GM19328 (cell line): ENCODE results near the gene PEX26.
"Not testable (repeated sequence)": the region's sequence is repeated elsewhere in the genome, so short reads cannot be mapped to it uniquely, and the experiment has no call there.

Experiments
- ATAC-seq: cut with Tn5 transposase; IDR thresholded peaks from one replicate; pipeline ENCODE4 v1.9.1; 2021; ENCODE audit warnings: mild to moderate bottlenecking, moderate library complexity; ENCODE audit not compliant: unreplicated experiment

Gene PEX26

DNA sequence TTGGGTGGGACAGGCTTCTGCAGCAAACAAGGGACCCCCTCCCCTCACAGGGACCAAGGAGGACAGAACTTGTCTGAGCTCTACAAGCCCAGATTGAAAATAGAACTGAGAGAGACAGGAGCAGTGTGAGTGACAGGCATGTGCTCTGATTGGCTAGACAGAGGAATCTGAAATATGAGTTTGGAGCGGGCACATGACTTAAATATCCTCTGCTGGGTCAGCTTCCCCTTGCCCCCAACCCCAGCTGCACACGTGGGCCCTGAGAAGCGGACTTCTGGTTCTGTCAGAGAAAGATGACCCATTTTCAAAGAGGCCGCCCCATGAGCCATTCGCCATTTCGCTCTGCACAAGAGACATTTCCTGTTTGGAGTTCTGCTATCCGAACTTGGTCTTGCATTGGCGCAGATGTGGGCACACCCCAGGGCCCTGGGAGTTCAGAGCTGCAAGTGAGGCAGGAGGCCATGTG, 38.1 kb downstream of the PEX26 start:
- ATAC-seq, result no peak

DNA sequence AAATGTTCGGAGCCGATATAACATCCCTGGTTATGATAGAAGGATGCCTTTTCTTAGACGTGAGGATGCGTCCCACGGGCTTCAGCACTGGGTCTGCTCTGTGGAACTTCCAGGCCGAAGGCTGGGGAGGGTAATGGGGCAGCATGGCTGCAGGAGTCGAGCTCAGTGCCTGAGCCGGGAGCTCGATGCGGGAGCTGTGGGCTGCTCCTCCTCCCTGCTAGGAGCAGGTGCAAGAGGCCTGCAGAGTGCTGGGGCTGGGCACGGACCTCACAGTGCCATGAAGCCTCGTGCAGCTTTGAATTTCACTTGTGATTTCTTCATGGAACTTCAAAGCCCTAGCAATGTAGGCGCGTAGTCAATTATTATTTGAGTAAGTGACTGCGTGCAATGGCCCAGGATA, 38.8 kb downstream of the PEX26 start:
- no peak for ATAC-seq

DNA sequence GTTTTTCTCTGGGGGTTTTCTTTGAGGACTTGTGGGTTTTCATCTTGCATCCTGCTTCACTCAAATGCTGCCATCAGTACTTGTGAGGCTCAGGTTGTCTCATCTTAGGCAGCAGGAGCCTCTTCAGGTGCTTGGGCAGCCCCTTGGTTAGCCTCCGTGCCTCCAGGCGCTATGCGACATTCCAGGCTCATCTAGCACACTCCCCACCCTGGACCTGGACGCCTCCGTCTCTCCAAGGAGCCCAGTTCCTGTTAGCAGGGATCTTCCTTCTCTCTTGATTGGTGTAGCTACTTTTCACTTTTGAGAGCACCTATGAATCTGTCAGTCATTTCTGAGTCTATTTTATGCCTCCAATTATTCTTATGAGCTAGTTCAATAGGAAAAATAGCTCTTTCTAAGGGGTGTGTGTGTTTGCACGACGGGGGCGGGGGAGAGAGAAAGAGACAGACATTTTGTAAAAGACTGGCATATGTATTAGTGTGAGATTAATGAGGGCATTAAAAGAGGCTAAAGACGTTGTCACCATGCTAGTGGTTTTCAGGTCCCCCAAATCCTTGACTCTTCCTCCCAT, 40.6 kb downstream of the PEX26 start:
- no peak for ATAC-seq

- no peak for ATAC-seq
These were observed 41.8 kb downstream of the PEX26 start for GRCh38 chr22:18119409-18120110.

GRCh38 chr22:18120857-18121256, 43.1 kb downstream of the PEX26 start:
- ATAC-seq, result no peak

DNA sequence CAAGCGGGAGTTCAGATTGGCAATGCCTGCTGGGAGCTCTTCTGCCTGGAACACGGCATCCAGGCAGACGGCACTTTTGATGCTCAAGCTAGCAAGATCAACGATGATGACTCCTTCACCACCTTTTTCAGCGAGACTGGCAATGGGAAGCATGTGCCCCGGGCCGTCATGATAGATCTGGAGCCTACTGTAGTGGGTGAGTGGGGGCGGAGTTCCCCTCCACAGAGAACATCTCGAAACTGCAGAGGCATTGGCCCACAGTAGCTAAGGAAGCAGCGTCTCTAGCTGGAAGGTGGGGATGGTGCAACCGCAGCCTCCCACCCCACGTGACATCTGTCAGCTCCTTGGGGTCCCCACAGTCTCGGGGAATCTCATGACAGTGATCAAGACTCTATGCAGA, 43.7 kb downstream of the PEX26 start:
- no peak for ATAC-seq

DNA sequence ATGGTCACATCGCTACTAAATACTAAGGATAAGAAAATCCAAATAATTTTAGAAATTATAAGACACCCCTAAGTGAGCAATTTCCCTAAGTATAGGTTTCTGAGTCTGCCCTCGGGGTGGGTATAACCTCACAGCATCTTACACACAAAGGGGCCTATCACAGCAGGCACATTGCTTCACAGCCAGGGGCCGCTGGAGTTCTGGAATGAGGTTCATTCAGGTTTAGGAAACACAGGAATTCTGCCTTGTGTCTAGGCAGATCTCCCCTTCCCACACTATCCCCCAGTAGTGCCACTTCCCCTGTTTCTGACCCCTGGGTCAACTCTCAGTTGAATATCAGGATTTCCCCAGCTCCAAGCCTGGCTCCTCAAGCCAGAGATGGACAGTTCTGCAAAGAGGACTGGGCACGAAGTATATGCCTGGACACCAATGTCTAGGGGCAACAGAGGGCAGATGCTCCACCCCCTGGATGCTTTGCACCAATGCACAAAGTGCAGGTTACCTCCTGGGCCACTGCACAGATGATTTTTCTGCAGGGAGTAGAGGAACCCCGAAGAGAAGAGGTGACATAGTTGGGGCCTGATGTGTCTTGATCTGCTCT, 44.3 kb downstream of the PEX26 start:
- ATAC-seq, result no peak

- ATAC-seq, result not testable (repeated sequence)
These were observed 45.8 kb downstream of the PEX26 start for GRCh38 chr22:18123476-18124025.

DNA sequence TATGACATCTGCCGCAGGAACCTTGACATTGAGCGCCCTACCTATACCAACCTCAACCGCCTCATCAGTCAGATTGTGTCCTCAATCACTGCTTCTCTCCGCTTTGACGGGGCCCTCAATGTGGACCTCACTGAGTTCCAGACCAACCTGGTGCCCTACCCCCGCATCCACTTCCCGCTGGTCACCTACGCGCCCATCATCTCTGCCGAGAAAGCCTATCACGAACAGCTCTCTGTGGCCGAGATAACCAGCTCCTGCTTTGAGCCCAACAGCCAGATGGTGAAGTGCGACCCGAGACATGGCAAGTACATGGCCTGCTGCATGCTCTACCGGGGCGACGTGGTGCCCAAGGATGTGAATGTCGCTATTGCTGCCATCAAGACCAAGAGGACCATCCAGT, 48.8 kb downstream of the PEX26 start:
- ATAC-seq, result no peak

- ATAC-seq, result no peak
These were observed 52.2 kb downstream of the PEX26 start for GRCh38 chr22:18130018-18130417.

DNA sequence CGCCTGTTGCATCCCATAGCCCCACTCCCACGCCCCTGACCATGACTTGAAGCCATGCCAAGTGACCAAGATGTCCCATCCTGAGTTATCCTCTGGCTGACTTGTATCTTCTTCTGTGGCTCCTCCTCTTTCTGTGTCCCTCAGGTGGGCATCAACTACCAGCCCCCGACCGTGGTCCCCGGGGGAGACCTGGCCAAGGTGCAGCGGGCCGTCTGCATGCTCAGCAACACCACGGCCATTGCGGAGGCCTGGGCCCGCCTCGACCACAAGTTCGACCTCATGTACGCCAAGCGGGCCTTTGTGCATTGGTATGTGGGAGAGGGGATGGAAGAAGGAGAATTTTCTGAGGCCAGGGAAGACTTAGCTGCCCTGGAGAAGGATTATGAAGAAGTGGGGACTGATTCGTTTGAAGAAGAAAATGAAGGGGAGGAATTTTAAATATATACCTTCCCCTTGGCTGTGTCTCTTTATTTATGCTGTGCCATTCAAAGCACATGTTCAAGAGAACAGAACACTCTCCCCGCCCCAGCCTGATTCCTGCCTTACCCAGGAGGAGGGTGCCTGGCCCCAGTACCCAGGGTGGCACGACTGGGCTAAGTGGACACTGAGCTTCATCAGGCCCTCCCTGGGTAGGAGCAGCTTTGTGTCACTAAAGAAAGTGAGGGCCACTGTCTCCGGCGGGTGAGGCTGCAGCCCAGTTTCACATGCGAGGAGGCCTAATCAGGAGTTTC, 53.1 kb downstream of the PEX26 start:
- ATAC-seq, result no peak

GRCh38 chr22:18133452-18133851, 55.7 kb downstream of the PEX26 start:
- ATAC-seq, result no peak

- no peak for ATAC-seq
These were observed 59.0 kb downstream of the PEX26 start for GRCh38 chr22:18136563-18137320.

GRCh38 chr22:18141004-18141403, 63.2 kb downstream of the PEX26 start:
- not testable (repeated sequence) for ATAC-seq

GRCh38 chr22:18144105-18144504, 66.3 kb downstream of the PEX26 start:
- ATAC-seq, result no peak

- no peak for ATAC-seq
These were observed 68.0 kb downstream of the PEX26 start for GRCh38 chr22:18145676-18146388.

DNA sequence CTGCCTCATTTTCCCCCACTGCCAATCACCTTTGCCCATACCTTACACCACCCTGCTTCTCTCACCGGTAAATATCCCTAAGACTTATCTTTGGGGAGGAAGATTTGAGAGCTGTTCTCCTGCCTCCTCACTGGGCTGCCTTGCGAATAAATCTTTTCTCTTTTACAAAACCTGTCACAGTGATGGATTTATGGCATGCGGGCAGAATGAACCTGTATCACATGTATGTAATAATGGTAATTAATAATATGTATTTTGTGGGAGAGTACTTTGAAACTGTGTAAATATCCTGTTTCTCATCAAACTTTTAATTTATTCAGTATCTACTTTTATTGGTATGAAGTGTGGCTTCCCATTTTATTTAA, 68.6 kb downstream of the PEX26 start:
- ATAC-seq, result no peak

- no peak for ATAC-seq
These were observed 70.0 kb downstream of the PEX26 start for GRCh38 chr22:18147791-18148190.

DNA sequence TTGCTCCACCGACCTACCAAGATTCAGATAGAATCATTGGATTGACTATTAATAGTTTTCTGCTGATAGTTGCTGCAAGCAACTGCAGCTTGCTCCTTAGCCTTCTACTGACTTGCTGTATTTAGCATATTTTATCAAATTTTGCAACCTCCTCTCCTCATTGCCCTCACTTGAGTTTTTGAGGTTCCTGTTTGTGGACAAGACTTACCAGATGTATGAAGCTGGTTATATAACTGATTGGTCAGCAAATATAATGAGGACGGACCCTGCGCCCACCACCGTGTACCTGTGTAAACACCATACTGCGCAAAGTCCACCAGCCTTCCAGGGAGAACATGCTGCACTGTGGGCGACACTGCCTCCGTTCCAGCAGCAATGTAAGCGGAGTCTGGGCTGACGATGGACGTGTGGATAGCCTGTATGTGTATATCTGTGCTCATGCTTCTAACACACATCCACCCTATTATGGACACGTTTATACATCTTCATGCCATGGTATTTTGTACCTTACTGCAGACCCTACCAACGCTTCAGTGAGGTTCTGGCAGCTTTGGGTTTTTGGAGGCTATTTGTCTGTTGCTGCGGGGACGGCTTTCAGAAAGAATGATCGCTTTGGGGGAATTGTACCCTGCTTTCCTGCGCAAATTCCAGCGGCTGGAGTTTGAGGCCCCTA, 70.6 kb downstream of the PEX26 start:
- no peak for ATAC-seq

GRCh38 chr22:18152519-18152918, 74.7 kb downstream of the PEX26 start:
- ATAC-seq, result no peak
